ENCODE data around the gene STK33.

The STK33 gene

GRCh38 chr11:8373519-8374432 lies 220.3 kb downstream of the STK33 start:
- DNase-seq (ENCODE audit: low read depth) = no peak

DNA sequence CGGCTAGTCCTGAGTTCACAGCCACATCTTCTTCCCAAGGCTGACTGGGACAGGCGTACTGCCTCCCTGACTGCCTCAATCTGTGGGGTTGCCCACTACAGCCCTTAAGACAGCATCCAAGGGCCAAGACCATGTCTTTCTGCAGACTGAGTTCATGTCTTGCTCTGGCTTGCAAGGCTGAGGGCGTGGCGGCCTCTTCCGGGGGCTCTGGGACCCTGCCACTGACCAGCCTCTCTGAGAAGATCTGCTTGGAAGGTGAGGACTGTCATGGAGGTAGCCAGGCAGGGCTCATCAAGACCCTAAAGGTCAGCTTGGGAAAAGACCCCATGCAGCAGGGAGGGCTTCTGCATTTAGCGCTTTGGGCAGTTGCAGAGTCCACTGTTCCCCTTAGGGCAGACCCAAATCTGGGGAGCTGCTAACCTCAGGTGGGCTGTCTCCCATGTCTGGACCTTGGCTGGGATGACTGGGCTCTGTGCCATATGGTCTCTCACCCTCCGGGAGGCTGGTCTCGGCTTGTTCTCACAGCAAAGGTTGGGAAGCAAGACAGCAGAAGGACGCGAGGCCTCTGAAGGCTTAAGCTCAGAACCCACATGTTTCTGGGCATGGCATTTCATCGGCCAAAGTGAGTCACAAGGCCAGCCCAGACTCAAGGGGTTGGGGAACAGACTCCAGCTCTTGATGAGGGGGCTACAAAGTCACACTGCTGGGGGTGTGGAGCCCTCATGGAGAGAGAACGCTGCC lies 221.2 kb downstream of the STK33 start:
- DNase-seq (ENCODE audit: low read depth) = no peak

DNA sequence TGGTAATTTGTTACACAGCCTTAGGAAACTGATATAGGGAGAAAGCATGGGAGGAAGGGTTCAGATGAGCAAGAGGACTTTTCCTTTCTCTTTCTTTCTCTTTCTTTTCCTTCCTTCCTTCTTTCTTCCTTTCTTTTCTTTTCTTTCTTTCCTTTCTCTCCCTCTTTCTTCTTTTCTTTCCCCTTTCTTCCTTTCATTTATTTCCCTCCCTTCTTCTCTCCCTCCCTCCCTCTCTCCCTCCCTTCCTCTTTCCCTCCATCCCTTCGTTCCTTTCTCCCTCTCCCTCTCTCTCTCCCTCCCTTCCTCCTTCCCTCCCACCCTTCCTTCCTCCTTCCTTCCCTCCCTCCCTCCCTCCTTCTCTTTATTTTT lies 222.5 kb downstream of the STK33 start:
- DNase-seq (ENCODE audit: low read depth) = no peak

DNA sequence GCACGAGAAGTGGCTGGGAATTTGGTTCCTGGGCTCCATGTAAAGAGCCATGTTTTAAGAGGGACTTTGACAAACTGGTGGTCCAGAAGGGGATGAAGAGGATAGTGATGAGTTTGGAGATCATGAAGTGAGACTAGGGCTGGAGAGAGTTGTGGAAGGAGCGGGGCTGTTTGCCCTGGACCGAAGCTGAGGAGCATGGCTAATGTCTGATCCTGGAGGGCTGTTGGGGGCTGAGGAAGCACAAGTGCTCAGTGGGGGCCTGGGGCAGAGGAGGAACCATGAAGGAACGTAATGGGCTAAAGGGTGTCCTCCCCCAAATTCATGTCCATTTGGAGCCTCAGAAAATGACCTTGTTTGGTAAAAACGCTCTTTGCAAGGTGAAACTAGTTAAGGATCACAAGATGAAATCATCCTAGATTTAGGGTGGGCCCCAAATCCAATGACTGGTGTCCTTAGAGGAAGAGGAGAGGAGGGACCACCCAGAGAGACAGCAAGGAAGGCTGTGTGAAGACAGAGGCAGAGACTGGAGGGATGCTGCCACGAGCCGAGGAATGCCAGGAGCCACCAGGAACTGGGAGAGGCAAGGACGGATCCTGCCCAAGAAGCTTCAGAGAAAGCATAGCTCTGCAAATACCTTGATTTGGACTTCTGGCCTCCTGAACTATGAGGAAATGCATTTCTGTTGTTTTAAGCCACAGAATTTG lies 223.1 kb downstream of the STK33 start:
- no peak for DNase-seq (ENCODE audit: low read depth)

GRCh38 chr11:8369592-8370205 lies 224.3 kb downstream of the STK33 start:
- no peak for DNase-seq (ENCODE audit: low read depth)

DNA sequence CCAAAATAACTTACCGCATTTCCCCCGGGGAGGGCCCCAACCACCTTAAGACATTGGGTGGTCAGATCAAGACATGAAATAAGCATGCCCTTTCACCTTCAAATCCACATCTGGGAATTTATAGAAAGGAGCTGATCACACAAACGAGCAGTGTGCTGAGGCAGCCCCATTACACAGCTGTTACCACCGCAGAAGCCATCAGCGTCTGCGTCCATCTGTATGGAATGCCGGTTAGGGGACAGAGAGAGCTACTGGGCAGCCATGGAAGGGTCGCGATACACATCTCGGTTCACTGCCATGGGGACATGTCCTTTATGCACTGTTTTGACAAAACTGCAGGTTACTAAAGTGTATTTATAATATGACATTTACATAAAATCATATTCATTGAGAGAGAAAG lies 225.3 kb downstream of the STK33 start:
- no peak for DNase-seq (ENCODE audit: low read depth)

DNA sequence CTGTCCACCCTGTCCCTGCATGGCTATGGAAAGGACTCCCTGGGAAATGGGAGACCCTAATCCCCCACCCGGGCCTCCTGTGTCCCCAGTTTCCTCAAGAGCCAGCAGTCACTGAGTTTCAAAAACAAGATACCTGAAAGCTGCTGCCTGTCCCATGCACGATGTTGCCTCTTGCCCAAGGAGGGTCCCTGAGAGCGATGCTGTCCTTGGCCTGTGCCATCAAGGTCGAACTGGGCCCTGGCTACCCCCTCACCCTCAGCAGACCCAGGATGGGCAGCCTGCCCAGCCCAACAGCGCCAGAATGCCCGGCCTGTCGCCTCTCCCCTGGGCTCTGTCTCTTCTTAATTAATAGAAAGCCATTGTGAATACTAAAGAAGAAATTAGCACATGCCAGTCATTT lies 225.8 kb downstream of the STK33 start:
- DNase-seq (ENCODE audit: low read depth) = no peak

DNA sequence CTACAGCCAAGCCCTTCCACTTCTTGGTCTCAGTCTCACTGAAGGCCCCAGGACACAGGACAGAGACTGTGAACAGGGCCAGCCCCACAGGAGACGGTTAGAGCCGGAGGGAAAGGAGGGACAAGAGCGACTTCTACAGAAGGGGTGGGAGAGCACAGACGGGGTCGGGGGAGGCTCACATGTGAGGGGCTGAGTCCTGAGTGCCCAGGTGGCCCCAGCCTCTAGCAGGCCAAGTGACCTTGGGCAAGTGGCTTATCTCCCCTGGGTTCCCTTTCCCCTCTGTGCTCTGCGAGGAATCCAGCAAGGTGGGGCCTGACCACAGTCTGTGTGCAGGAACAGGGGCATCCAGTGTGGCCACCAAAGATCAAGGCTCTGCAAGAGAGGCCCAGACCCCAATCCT lies 227.7 kb downstream of the STK33 start:
- no peak for DNase-seq (ENCODE audit: low read depth)

DNA sequence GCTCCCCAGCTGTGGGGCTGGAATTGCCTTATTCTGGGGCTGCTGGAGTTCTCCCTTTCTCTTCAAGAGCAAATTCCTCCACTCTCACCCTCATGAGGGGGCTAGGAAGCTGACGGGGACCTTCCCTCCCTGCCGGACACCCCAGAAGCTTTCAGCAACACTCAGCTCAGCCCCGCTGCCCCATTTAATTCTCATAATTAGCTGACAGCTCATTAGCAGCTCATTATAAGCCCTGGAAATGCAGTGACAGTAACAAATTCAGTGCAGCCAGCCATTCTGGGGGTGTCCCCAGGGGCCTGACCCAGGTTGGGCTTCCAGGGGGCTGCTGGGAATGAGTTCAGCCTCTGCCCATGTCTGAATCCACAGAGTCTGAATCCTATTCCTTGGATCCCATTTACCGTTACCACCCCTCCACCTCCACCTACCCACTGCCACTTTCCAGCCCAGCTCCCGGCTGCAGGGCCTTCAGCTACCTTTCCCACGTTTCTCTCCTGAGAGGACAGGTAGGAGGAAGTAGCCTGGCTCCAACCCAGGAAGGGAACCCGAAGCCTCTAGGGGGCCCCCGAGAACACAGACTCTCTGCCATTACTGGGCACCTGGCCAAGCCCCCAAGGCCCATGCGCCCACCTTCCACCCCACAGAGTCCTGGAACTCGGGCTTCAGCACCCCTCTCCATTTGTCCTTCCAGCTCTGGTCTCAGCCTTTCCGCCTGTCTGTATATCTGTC lies 228.6 kb downstream of the STK33 start:
- no peak for DNase-seq (ENCODE audit: low read depth)

- DNase-seq (ENCODE audit: low read depth) = no peak
Measured at GRCh38 chr11:8363921-8364320, 230.1 kb downstream of the STK33 start.

DNA sequence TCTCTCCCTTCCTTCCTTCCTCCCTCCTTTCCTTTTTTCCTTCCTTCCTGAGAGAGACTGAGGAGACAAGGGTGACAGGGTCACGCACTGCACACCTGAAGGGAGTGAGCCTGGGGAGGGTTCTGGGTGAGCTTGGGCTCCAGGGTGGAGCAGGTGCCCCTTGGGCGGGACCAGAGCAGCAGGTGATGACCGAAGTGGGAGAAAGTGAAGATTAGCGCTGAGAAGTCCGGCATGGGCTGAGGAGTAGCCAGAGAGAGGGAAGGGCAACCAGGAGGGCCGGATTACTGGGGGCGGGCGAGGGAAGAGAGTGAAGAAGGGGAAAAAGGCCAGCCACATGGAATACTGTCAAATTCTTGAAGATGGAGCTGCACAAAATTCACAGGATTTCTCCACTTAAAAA lies 231.1 kb downstream of the STK33 start:
- DNase-seq (ENCODE audit: low read depth) = no peak

GRCh38 chr11:8362491-8362890 lies 231.5 kb downstream of the STK33 start:
- DNase-seq (ENCODE audit: low read depth) = no peak

GRCh38 chr11:8361664-8362210 lies 232.3 kb downstream of the STK33 start:
- DNase-seq (ENCODE audit: low read depth) = no peak

GRCh38 chr11:8361206-8361605 lies 232.8 kb downstream of the STK33 start:
- no peak for DNase-seq (ENCODE audit: low read depth)

DNA sequence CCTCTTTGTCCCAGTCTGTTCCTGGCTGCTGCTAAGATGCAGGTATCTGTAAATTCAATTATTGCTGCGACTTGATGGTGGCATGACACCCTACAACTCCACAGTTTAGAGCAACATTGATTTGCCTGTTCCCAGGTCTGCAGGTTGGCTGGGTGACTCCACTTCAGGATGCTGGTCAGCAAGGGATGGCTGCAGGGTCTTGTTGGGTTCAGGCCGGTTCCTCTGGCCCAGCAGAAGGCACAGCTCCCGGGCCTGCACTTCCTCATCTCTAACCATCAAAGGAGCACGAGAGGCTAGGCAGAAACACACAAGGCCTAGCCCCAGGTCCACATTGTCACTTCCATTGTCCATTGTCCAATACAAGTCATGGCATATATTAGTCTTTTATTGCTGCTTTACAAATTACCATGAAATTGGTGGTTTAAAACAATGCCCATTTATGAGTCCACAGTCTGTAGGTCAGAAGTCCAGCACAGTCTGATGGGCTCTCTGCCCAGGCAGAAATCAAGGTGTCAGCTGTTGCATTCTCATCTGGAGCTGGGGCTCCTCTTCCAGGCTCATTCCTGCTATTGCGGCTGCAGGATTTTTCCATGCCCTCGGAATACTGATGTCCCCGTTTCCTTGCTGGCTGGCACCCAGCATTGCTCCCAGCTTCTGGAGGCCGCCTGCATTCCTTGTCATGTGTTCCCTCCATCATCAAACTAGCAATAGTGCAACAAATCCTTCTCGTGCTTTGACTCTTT lies 233.8 kb downstream of the STK33 start:
- no peak for DNase-seq (ENCODE audit: low read depth)

DNA sequence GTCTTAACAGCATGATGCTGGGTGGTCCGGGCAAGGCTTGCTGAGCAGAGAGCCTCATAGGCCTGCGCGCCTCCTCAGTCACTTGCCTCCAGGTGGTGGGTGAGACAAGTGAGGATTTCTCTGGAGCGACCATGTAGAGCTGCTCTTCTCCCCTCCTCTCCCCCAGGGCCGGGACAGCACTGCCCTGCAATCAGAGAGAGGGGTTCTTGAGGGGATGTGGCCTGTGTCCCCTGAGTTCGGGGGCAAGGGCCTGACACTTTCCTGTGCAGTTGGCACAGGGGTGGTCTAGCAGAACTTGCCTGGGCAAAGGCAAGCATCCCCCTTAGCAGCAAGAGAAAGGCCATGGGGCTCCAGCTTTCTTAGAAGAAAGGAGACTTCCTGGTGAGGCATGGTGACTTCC lies 234.5 kb downstream of the STK33 start:
- DNase-seq (ENCODE audit: low read depth) = no peak

DNA sequence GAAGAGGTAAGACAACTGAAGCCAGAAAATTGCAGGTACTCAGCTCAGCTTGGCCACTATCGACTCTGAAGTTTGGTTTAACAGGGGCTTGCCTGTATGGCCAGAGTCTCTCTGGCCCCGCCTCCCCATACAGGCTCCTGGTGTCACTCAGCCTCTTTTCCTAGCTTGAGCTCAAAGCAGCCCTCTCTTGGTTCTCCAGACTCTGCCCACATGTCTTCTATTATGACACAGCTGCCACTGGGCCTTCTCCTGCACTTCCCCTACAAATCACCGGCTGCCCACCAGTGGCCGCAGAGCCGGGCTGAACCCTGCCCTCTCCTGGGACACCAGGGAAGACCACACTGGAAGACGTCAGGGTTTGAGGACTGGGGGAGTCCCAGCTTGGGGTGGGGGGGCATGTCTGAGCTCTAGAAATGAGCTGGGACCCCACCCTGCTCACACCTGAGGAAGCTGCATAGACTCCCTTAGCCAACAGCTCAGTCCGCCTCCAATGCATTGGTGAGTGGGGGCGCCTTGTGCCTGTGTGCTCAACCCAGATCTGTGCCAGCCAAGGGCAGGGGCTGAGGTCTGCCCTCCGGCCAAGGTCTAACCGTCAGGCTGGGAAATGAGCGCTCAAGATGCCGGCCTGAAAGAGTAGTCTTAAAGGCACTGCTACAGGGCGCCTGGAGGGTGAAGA lies 236.0 kb downstream of the STK33 start:
- DNase-seq (ENCODE audit: low read depth) = no peak

- no peak for DNase-seq (ENCODE audit: low read depth)
Measured at GRCh38 chr11:8357505-8357888, 236.5 kb downstream of the STK33 start.

DNA sequence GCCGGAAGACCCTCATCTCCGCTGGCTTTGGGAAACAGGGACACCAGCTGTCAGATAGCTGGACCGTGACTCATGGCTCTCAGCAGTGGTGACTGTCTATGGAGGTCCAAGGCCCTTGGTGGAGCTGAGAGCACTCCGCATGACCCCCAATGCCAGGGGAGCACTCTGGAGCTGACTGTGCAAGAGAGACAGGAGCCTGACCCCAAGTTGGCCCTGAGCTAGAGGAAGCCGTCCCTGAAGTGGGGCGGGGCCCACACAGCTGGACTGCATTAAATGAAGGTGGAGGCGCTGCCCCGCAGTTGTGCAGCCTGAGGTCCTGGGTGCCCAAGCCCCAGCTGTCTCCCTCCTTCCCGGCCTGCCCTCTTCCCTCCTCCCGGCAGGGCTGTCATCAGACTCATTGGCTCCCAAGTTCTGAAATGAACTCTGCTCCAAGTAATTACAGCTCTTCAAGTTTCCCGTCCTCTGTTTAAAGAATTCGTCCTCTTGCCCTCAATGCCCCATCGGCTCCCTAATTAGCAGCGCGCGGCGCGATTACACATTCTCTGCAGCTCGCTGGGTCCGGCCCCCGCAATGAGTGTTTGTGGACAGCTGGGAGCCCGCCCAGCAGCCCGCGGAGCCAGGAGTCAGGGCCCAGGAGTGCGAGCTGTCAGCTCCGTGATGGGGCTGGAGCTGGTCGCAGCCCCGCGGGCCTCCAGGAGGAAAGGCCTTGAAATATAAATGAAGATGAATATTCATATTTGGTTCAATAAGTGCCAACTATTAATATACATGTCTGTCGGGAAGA lies 237.1 kb downstream of the STK33 start:
- no peak for DNase-seq (ENCODE audit: low read depth)
